Medulla oblongata (tissue), 1 donor: ENCODE measurements around the gene EDN3.
A peak's percentile ranks its signal among the peaks of the same experiment; 100 is the strongest.
"Not testable (repeated sequence)": the region's sequence is repeated elsewhere in the genome, so short reads cannot be mapped to it uniquely, and the experiment has no call there.

Experiments used
- DNase-seq: peaks from one replicate; pipeline ENCODE4 v3.0.0-alpha.2; 2015; ENCODE audit errors: extremely low spot score

EDN3 gene

GRCh38 chr20:59336540-59336939 lies 36.1 kb downstream of the EDN3 start:
- no peak for DNase-seq

DNA sequence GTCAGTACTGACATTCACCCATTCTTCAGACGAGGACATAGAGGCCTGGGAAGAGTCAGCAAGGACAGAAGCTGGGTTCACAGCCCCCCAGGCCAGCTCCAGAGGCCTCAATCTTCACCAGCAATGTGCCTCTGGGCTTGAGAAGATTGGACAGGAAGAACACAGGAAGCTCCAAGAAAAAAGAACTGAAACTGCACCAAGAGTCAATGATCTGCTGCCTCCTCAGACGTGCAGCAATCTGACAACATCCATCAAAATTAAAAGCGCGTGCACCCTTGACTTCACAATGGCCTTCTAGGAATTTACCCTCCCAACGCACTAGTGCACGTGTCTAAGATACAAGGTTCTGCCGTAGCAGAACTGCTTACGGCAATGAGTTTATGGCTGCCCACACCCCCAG lies 38.0 kb downstream of the EDN3 start:
- DNase-seq, result not testable (repeated sequence)

GRCh38 chr20:59340201-59340885 lies 39.9 kb downstream of the EDN3 start:
- DNase-seq, result no peak

- peak; percentile 20 for DNase-seq
These were observed 41.0 kb downstream of the EDN3 start for GRCh38 chr20:59341285-59342022.

DNA sequence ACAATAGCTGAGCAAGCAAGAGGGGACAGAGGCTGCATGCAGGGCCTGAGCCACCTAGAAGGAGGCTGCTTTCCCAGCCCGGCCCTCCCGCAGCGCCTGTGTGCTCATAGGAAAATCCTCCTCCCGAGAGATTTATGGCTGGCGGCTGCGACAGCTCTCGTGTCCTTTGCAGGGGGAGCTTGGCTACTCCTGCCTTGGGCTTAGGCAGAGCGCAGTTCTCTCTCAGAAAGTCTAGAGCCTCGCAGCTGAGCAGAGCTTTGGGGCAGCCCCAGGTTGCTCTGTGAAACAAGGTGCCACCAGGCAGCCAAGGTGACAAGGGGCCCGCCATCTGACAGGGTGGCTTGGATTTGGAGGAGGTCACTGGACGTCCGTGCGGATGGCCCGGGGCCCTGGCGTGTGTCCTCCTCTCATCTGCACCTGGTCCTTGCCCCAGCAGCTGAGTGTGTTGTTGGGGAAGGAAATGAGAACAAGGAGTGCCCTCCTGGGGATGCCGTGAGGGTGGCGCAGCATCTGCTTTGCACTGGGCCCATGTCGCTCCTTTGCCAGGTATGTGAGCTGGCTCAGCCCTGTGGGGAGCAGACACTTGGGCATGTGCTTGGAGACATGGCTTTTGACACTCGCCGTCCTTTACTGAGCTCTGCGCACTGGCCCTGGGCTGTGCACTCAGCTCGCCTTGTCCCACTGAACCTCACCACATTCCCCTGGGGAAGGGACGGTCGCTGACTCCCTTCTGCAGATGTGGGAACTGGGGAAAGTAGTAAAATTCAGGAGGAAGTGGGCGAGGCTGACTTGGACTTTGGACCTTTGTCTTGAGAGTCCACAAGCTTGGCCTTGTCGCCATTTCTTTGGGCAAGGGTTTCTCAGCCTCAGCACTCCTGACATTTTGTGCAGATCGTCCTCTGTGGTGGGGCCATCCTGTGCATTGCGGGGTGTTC lies 41.9 kb downstream of the EDN3 start:
- DNase-seq, result no peak

- DNase-seq, result no peak
These were observed 45.6 kb downstream of the EDN3 start for GRCh38 chr20:59346061-59346460.

DNA sequence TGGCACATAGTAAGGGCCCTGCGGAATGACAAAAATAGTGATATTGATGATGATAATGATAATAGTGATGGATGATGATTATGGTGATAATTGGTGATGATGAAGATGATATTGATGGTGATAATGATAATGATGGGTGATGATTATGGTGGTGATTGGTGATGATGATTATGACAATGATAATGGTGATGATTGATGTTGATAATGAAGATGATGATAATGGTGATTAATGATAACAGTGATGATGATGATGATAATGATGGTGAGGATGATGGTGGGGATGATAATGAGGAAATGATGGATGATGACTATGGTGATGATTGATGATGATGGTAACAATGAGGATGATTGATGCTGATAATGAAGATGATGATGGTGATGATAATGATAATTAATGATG lies 48.9 kb downstream of the EDN3 start:
- no peak for DNase-seq

DNA sequence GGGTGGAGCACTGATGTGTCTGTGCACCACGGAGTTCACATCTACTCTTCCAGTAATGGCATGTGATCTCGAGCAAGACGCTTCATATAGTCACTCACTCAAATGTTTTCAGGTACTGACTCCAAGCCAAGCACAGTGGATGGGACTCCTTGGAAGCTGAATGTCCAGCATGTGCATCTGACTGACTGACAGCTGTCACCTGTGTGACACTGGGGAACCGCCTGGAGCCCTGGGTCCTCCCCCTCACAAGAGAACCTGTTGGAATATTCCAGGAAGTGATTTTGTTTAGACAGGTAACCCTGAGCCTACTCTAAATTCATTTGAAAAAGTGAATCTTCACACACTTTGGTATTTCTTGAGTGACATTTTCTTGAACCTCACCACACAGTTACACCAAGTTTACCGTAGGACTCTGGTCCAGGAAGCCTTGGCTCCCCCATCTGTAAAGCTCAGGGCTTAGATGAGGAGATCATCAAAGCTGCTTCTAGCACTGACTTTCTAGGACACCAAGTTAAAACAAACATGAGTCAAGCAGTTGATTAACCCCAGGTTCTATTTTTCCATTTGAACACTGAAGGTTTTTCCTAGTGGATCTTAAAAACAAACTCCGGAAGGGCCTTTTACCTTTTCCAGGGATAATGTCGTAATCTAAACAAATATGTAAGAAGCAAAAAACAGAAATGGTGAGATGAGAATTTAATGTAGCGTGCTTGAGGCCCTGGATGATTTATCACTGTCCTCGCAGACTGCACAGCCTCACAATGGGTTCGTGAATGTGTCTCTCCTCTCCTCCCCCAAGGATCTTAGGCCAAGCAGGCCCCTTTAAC lies 50.1 kb downstream of the EDN3 start:
- DNase-seq, result no peak

- no peak for DNase-seq
These were observed 51.0 kb downstream of the EDN3 start for GRCh38 chr20:59351157-59352040.

DNA sequence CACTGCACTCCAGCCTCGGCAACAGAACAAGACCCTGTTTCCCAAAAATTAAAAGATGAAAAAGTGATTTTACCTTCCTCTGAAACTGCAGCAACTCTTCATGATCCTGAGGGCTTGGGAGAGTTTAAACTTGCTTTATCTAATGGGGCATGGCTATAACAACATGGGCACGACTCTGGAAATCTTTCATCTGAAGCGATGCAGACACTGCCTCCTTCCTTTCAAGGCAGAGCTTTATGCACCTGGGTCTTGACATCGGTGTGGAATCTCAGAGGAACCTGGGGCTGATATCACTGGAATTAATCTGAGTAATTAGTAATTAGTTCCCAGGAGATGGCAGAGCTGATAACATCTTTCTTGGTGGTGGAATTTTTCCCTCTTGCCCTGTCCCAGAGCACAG lies 52.1 kb downstream of the EDN3 start:
- no peak for DNase-seq

DNA sequence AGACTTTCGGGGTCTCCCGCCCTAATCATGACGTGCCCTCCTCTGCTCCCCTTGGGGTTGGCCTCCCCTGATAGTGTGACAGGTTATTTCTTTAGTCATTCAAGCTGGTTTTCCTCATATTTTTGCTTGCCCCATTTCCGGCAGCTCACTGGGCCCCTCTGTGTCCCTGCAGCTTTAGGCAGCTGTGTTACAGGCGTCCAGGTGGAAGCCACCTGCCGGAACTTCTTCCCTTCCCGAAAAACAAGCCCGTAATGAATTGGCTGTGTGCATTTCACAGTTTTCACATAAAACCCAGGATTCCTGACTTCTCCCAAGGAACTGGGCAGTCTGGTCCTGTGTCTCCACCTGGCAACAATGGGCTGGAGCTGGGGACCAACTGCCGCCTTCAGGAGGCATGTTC lies 52.6 kb downstream of the EDN3 start:
- no peak for DNase-seq

GRCh38 chr20:59354460-59354859 lies 54.0 kb downstream of the EDN3 start:
- DNase-seq, result no peak

DNA sequence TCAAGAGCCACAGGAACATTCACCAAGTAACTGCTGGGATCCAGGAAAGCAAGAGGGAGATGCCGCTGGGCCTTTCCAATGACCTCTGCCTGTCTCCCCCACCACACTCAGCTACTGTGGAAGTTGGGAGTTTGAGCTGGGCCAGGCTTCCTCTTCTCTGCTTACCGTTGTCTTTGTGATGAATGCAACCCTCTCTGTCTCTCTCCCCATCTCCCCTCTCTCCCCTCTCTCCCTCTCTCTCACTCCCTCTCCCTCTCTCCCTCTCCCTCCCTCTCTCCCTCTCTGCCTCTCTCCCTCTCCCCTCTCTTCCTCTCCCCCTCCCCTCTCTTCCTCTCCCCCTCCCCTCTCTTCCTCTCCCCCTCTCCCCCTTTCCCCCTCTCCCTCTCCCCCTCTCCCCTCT lies 54.8 kb downstream of the EDN3 start:
- DNase-seq, result no peak

- no peak for DNase-seq
These were observed 56.3 kb downstream of the EDN3 start for GRCh38 chr20:59356662-59357165.

DNA sequence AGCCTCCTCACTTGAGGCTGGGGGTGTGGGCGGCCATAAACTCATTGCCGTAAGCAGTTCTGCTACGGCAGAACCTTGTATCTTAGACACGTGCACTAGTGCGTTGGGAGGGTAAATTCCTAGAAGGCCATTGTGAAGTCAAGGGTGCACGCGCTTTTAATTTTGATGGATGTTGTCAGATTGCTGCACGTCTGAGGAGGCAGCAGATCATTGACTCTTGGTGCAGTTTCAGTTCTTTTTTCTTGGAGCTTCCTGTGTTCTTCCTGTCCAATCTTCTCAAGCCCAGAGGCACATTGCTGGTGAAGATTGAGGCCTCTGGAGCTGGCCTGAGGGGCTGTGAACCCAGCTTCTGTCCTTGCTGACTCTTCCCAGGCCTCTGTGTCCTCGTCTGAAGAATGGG lies 58.4 kb downstream of the EDN3 start:
- not testable (repeated sequence) for DNase-seq

DNA sequence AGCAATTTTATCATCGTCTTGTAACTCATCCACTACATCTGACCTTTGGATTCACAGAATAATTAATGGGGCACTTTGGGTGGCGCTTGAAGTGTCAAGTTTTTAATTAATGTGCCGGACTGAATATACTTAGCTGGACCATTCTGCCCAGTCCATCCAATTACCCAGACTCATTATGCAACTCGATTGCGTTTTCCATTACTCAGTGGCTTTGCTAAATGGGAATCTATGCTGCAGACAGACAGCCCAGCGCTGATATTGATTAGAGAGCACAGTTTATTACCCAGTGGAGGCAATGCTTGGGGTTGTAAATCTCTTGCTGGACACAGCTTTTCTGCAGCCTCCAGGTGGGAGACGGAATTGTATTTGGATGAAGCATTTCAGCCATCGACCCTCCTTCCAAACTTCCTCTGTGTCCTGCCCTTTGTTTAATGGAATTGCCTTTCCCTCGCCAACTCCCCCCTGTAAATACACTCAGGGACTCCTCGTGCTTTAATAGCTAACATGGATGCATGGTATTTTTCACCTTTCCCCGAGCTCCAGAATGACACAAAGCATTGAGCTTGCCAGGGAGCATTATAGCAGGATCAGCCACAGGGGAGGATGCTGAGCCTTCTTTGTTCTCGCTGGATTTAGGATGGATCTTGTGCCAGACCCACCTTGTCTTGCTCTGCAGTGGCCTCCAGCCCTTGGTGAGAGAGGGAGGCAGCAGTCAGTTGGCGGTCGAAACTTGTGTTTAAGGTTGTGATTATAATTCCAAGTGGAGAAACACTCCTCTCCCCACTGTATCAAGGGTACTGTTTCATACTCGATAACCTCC lies 59.7 kb downstream of the EDN3 start:
- DNase-seq, result no peak

GRCh38 chr20:59360934-59361333 lies 60.5 kb downstream of the EDN3 start:
- no peak for DNase-seq

GRCh38 chr20:59361411-59361810 lies 61.0 kb downstream of the EDN3 start:
- no peak for DNase-seq

GRCh38 chr20:59363101-59363500 lies 62.7 kb downstream of the EDN3 start:
- DNase-seq, result no peak
